Endothelial cell of umbilical vein (primary cell): ENCODE measurements around the gene GALNT3. TPM values are rescaled to one million over a fixed set of nuclear protein-coding genes. Genes with fewer than 3 reads are reported as not detected.

Experiments
- BruUV-seq: library from RNA; stranded (reverse); fragments of 400-500 nt; replicated peaks from 2 replicates; lab custom pipeline; 2021; lab: Mats Ljungman, UMichigan
- CTCF ChIA-PET: fragments of 300-600, 350-600 bp; sonication (Branson Sonifier 250); formaldehyde crosslinking; loops from one replicate; lab custom pipeline; 2021; ENCODE audit warnings: antibody characterized with exemption, inconsistent platforms; lab: Charles Lee
- POLR2A ChIA-PET: fragments of 300-600, 350-600 bp; sonication (Branson Sonifier 250); formaldehyde crosslinking; loops from one replicate; lab custom pipeline; 2021; ENCODE audit warnings: antibody characterized with exemption, inconsistent platforms; lab: Charles Lee
- DNase-seq: peaks from one replicate; pipeline ENCODE4 v3.0.0-alpha.2; 2011; ENCODE audit warnings: low read depth, low spot score
- FAIRE-seq: peaks from 2 replicates; lab custom pipeline; 2011; peaks lifted over from hg19 to GRCh38; lab: Jason Lieb, UNC
- H2AFZ ChIP-seq: 2 replicates; pipeline ENCODE4 v1.6.0; 2012; ENCODE audit warnings: low read depth, low read length, control low read depth, inconsistent platforms
- H3K27ac ChIP-seq: 2 replicates; pipeline ENCODE4 v1.5.1; 2011; ENCODE audit warnings: low read depth, mild to moderate bottlenecking, control low read depth, low read length, moderate library complexity; ENCODE audit not compliant: insufficient read depth
- H3K27me3 ChIP-seq, 2 experiments: 2 replicates each; pipeline versions ENCODE4 v1.6.0 to v1.6.1; 2011; ENCODE audit warnings: low read length in 2 of 2, mixed read lengths in 1 of 2; ENCODE audit not compliant: control insufficient read depth in 2 of 2, insufficient read depth in 2 of 2
- H3K36me3 ChIP-seq, 2 experiments: 2 replicates in 1 of 2; 3 replicates in 1 of 2; pipeline ENCODE4 v1.5.1; 2011; ENCODE audit warnings: low read length in 2 of 2, mild to moderate bottlenecking in 1 of 2, moderate library complexity in 1 of 2; ENCODE audit not compliant: control insufficient read depth in 2 of 2, insufficient read depth in 2 of 2; ENCODE audit errors: extremely low read depth in 1 of 2
- H3K4me1 ChIP-seq: 3 replicates; pipeline ENCODE4 v1.5.1; 2011; ENCODE audit warnings: mild to moderate bottlenecking, low read length; ENCODE audit not compliant: control insufficient read depth, insufficient read depth; ENCODE audit errors: extremely low read depth
- H3K4me2 ChIP-seq: 2 replicates; pipeline ENCODE4 v1.6.1; 2011; ENCODE audit warnings: low read length, control low read depth, mixed read lengths; ENCODE audit not compliant: insufficient read depth
- H3K4me3 ChIP-seq, 3 experiments: fragments of 200-600 bp in 1 of 3; sonication (generic), shearing (Covaris generic) in 1 of 3; replicated peaks in 1 of 3; 2 replicates each; pipeline ENCODE4 v1.5.1; 2011 to 2016; ENCODE audit warnings: control low read depth in 3 of 3, low read length in 3 of 3, mild to moderate bottlenecking in 2 of 3, inconsistent platforms in 1 of 3, low read depth in 1 of 3, moderate library complexity in 1 of 3; ENCODE audit not compliant: insufficient read depth in 1 of 3
- H3K79me2 ChIP-seq: 2 replicates; pipeline ENCODE4 v1.6.0; 2012; ENCODE audit warnings: low read length, inconsistent platforms; ENCODE audit not compliant: control insufficient read depth, insufficient read depth
- H3K9ac ChIP-seq: replicated peaks from 2 replicates; pipeline ENCODE3; 2011; ENCODE audit warnings: low read length, control low read depth; ENCODE audit not compliant: insufficient read depth; ENCODE audit errors: extremely low read depth
- H3K9me1 ChIP-seq: replicated peaks from 3 replicates; pipeline ENCODE4 v1.6.0; 2011; ENCODE audit warnings: mild to moderate bottlenecking, low read length; ENCODE audit not compliant: control insufficient read depth, insufficient read depth; ENCODE audit errors: extremely low read depth
- H3K9me3 ChIP-seq: replicated peaks from 2 replicates; pipeline ENCODE4 v1.5.1; 2012; ENCODE audit warnings: low read length, inconsistent platforms; ENCODE audit not compliant: control insufficient read depth, insufficient read depth
- H4K20me1 ChIP-seq: replicated peaks from 2 replicates; pipeline ENCODE3; 2011; ENCODE audit warnings: mild to moderate bottlenecking, low read length; ENCODE audit not compliant: control insufficient read depth, insufficient read depth; ENCODE audit errors: extremely low read depth
- CTCF ChIP-seq, 2 donors: IDR thresholded peaks; 1 replicate in 1 of 2; 2 replicates in 1 of 2; pipeline ENCODE4 v1.5.1; 2011; ENCODE audit warnings: low read length in 2 of 2, mild to moderate bottlenecking in 2 of 2, moderate library complexity in 2 of 2, control low read depth in 1 of 2, inconsistent platforms in 1 of 2, low read depth in 1 of 2; ENCODE audit not compliant: insufficient read depth in 1 of 2; ENCODE audit errors: extremely low read depth in 1 of 2
- EZH2 ChIP-seq: IDR thresholded peaks from 2 replicates; pipeline ENCODE4 v1.6.1; 2012; ENCODE audit warnings: borderline replicate concordance, low read depth, mild to moderate bottlenecking, moderate library complexity, low read length, inconsistent platforms; ENCODE audit not compliant: severe bottlenecking
- FOS ChIP-seq: IDR thresholded peaks from 2 replicates; pipeline ENCODE4 v1.6.1; 2011; ENCODE audit warnings: mild to moderate bottlenecking, low read length, moderate library complexity, borderline replicate concordance; ENCODE audit not compliant: insufficient read depth
- GATA2 ChIP-seq: IDR thresholded peaks from 2 replicates; pipeline ENCODE4 v1.7.0; 2011; ENCODE audit warnings: low read depth, mild to moderate bottlenecking, moderate library complexity, mixed read lengths, low read length; ENCODE audit not compliant: insufficient read length, insufficient read depth
- JUN ChIP-seq: IDR thresholded peaks from 2 replicates; pipeline ENCODE4 v1.6.1; 2011; ENCODE audit warnings: borderline replicate concordance, low read depth; ENCODE audit not compliant: insufficient read length, insufficient read depth
- MAX ChIP-seq: IDR thresholded peaks from 2 replicates; pipeline ENCODE4 v1.6.1; 2011; ENCODE audit not compliant: insufficient read depth, insufficient read length
- MYC ChIP-seq: IDR thresholded peaks from one replicate; pipeline ENCODE4 v1.6.1; 2011; ENCODE audit warnings: mild to moderate bottlenecking, low read depth, low read length
- POLR2A ChIP-seq: IDR thresholded peaks from 2 replicates; pipeline ENCODE4 v1.6.1; 2012; ENCODE audit warnings: low read depth, mild to moderate bottlenecking, control low read depth, low read length
- POLR2AphosphoS5 ChIP-seq: IDR thresholded peaks from 2 replicates; pipeline ENCODE4 v1.6.1; 2012; ENCODE audit warnings: low read depth, mild to moderate bottlenecking, control low read depth, low read length, moderate library complexity; ENCODE audit not compliant: insufficient read depth
- dilution Hi-C: fragments of 300-500 bp; cut with MboI; formaldehyde crosslinking; loops from one replicate; pipeline ENCODE4 v1.15.0; 2019; ENCODE audit warnings: low sequenced_read_pairs; ENCODE audit not compliant: extremely low pct_ligation_motif_present
- intact Hi-C: fragments of 100-400 bp; cut with micrococcal nuclease; formaldehyde crosslinking; loops from one replicate; pipeline ENCODE4 v1.10.0; 2022
- polyA plus RNA-seq, 4 experiments: library from polyadenylated mRNA; depleted of rRNA in 3 of 4; stranded (reverse) in 3 of 4; unstranded in 1 of 4; fragments of >200 nt; gene quantifications; 2 replicates each; pipeline versions ENCODE4 v1.2.1 to v1.2.3, GENCODE V29; 2011 to 2012; ENCODE audit warnings: missing spikeins in 1 of 4
- total RNA-seq: library from RNA; stranded (reverse); gene quantifications from 2 replicates; pipeline ENCODE4 v1.2.3, GENCODE V29; 2021

The GALNT3 gene
- total and polyA plus RNA-seq, 2 donors (not counting 3 experiments of a cell fraction or from before 2014, with no cell fraction given): 0.07 to 0.82 TPM

- no peaks in the 10 kb centered on the region for H3K4me1 ChIP-seq
- no peak overlapping the region for H3K4me3 ChIP-seq
- ChIA-PET POLR2A (no interaction called here), CTCF (interaction anchor here (1.5 to 1.8 kb wide), 1 partner anchor 31 kb away, joined by 4 to 7 read pairs; no protein-coding TSS in a partner anchor)
- H3K27ac ChIP-seq: no peak overlapping the region
- no peak overlapping the region for H3K9ac ChIP-seq
- dilution Hi-C loops (no loop called here), intact Hi-C loops (no loop called here)
- no peak overlapping the region for H2AFZ ChIP-seq
- no peak overlapping the region for H3K4me2 ChIP-seq
- H3K9me1 ChIP-seq: no peaks in the 10 kb centered on the region
- FAIRE-seq: no peak
- no peaks in the 10 kb centered on the region for H3K79me2 ChIP-seq
- BruUV-seq: no TSS peak
- no peaks in the 10 kb centered on the region for H4K20me1 ChIP-seq
- no peaks in the 10 kb centered on the region for H3K27me3 ChIP-seq
- H3K36me3 ChIP-seq: no peaks in the 10 kb centered on the region
- H3K9me3 ChIP-seq: no peaks in the 10 kb centered on the region
- no peak for DNase-seq
- TF ChIP-seq FOS (no peak), POLR2AphosphoS5 (no peak), MYC (no peak), EZH2 (no peak), GATA2 (no peak), JUN (no peak), MAX (no peak)
These were observed 49.3 kb upstream of the GALNT3 start for GRCh38 chr2:165843351-165843750.

- FAIRE-seq (no peak), DNase-seq (no peak)
- Histone ChIP-seq H3K36me3 (no peaks in the 10 kb centered on the region), H3K4me1 (no peaks in the 10 kb centered on the region), H3K79me2 (no peaks in the 10 kb centered on the region), H3K27ac (no peak overlapping the region), H2AFZ (no peak overlapping the region), H3K4me3 (no peak overlapping the region), H3K4me2 (no peak overlapping the region), H3K9me1 (no peaks in the 10 kb centered on the region), H3K27me3 (no peaks in the 10 kb centered on the region), H3K9me3 (no peaks in the 10 kb centered on the region), H3K9ac (no peak overlapping the region), H4K20me1 (no peaks in the 10 kb centered on the region)
- BruUV-seq: no TSS peak
- TF ChIP-seq MAX (no peak), JUN (no peak), POLR2A (no peak), EZH2 (no peak), GATA2 (no peak), FOS (no peak), POLR2AphosphoS5 (no peak), MYC (no peak), CTCF (IDR thresholded peaks at IDR 0.05; ENCODE audit: extremely low read depth in 1 of 2, insufficient read depth in 1 of 2, low read depth in 1 of 2, low read length in 2 of 2) (no peak)
- POLR2A ChIA-PET: no interaction called here
- intact Hi-C loops: no loop called here
- CTCF ChIA-PET: interaction anchor here (1.1 kb wide), 1 partner anchor 287 kb away, joined by 3 read pairs; the partner anchor contains the start of gene SCN1A
- dilution Hi-C loops: no loop called here
These were observed 46.4 kb upstream of the GALNT3 start for GRCh38 chr2:165840333-165840958.
